K562 (cell line): ENCODE data around the gene SERPINH1. TPM values are rescaled to one million over a fixed set of nuclear protein-coding genes. Genes with fewer than 3 reads are reported as not detected.

Experiments
- CBX2 ChIP-seq: fragments of 200-600 bp; sonication (generic); IDR thresholded peaks from one replicate; pipeline ENCODE4 v1.6.1; 2012; ENCODE audit warnings: mild to moderate bottlenecking, low read length, inconsistent platforms; ENCODE audit not compliant: insufficient read depth, poor library complexity, severe bottlenecking
- CHD7 ChIP-seq: fragments of 200-600 bp; sonication (generic); IDR thresholded peaks from one replicate; pipeline ENCODE4 v1.6.1; 2012; ENCODE audit warnings: mild to moderate bottlenecking, low read depth, low read length, inconsistent platforms
- EP400 ChIP-seq: fragments of 450-650 bp; IDR thresholded peaks from 2 replicates; pipeline ENCODE4 v1.6.1; 2017; ENCODE audit warnings: antibody characterized with exemption, mild to moderate bottlenecking, moderate library complexity
- FUS ChIP-seq: fragments of 200-400 bp; formaldehyde crosslinking; optimal IDR thresholded peaks from 2 replicates; pipeline ENCODE3; 2017; ENCODE audit warnings: low read depth, low read length
- GTF2F1 ChIP-seq: IDR thresholded peaks from 2 replicates; pipeline ENCODE4 v1.6.1; 2011; ENCODE audit warnings: low read depth, low read length, improper control_type of control experiment
- HMGXB4 ChIP-seq: sonication (generic); formaldehyde crosslinking; IDR thresholded peaks from 2 replicates; pipeline ENCODE4 v1.8.1; 2023; ENCODE audit warnings: mild to moderate bottlenecking, missing genetic modification reagents
- KHSRP ChIP-seq: fragments of 450-650 bp; IDR thresholded peaks from 2 replicates; pipeline ENCODE4 v1.6.1; 2017
- MCM5 ChIP-seq: fragments of 450-650 bp; IDR thresholded peaks from 2 replicates; pipeline ENCODE4 v1.6.1; 2016; ENCODE audit warnings: low read depth
- NELFE ChIP-seq: IDR thresholded peaks from 2 replicates; pipeline ENCODE4 v1.6.1; 2011; ENCODE audit warnings: mild to moderate bottlenecking; ENCODE audit not compliant: insufficient read depth, insufficient read length
- RBM25 ChIP-seq: fragments of 200-400 bp; formaldehyde crosslinking; IDR thresholded peaks from 2 replicates; pipeline ENCODE4 v1.6.1; 2018; ENCODE audit warnings: low read length, low read depth, moderate library complexity; ENCODE audit not compliant: severe bottlenecking
- RFX1 ChIP-seq: fragments of 450-650 bp; IDR thresholded peaks from 2 replicates; pipeline ENCODE4 v1.6.1; 2016; ENCODE audit warnings: mild to moderate bottlenecking, moderate library complexity
- TFE3 ChIP-seq: fragments of 450-650 bp; formaldehyde crosslinking; IDR thresholded peaks from 2 replicates; pipeline ENCODE4 v1.4.0; 2020; ENCODE audit warnings: mild to moderate bottlenecking, mixed read lengths
- ZNF431 ChIP-seq: sonication (generic); formaldehyde crosslinking; IDR thresholded peaks from 2 replicates; pipeline ENCODE4 v1.8.0; 2022; ENCODE audit warnings: mild to moderate bottlenecking, missing genetic modification reagents
- polyA plus RNA-seq, 8 experiments: library from polyadenylated mRNA; depleted of rRNA in 4 of 8; stranded (reverse) in 5 of 8; unstranded in 3 of 8; fragments of >200 nt; fragmentation: Nextera tagmentation in 2 of 8; fragmentation: Illumina TruSeq in 1 of 8; extraction: Ambion mirVana in 2 of 8; extraction: Trizol in 1 of 8; gene quantifications; 2 replicates each; pipeline versions ENCODE4 v1.2.1 to v1.2.3, GENCODE V29; 2011 to 2014; ENCODE audit warnings: inconsistent platforms in 1 of 8, missing spikeins in 1 of 8
- total RNA-seq, 7 experiments: library from RNA; depleted of rRNA in 6 of 7; stranded (reverse); fragments of >200 nt in 6 of 7; fragmentation: Illumina TruSeq in 2 of 7; extraction: Trizol in 2 of 7; gene quantifications; 2 replicates each; pipeline versions ENCODE4 v1.2.1 to v1.2.3, GENCODE V29; 2011 to 2021; ENCODE audit warnings: low replicate concordance in 1 of 7

Gene SERPINH1
- total and polyA plus RNA-seq, 9 of the 15 experiments (the other 6 are each of a cell fraction or from before 2014, with no cell fraction given): 2.8 to 106 (median 67.9) TPM

- TF ChIP-seq CHD7 (no peak), NELFE (no peak), RFX1 (no peak), CBX2 (no peak), HMGXB4 (no peak), TFE3 (no peak), GTF2F1 (no peak), MCM5 (no peak), RBM25 (peak; percentile 99), KHSRP (no peak), EP400 (peak; percentile 55; the same call in 1 of the 2 replicates), ZNF431 (no peak), FUS (no peak)
Observed at GRCh38 chr11:75558939-75559843, 2.9 kb upstream of the SERPINH1 start (continued).
